HG03159 (cell line): ENCODE measurements around the gene TRIM32.

ENCODE experiments used
- ATAC-seq: cut with Tn5 transposase; IDR thresholded peaks from one replicate; pipeline ENCODE4 v1.9.1; 2021; ENCODE audit warnings: mild to moderate bottlenecking, moderate library complexity; ENCODE audit not compliant: unreplicated experiment

Gene TRIM32

DNA sequence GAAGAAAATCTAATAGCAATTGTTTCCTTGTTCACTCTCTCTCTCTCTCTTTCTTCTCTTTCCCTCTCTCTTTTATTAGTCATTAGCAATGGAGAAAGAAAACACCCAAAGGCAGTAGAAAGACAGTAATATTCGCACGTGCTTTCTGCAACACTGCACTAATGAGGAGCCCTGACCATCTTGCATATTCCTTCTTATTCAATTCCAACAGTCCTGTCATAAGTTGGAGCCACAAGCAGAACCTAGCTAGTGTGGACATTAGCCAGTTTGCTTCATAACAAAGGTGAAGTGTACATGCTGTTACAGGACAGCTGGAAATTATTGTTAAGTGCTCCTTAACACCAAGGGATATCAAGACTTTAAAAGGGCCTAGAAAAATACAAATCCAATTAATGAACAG, 63.4 kb downstream of the TRIM32 start:
- ATAC-seq: no peak
